H1 (cell line): ENCODE measurements around the gene ACOT12. TPM values are rescaled to one million over a fixed set of nuclear protein-coding genes. Genes with fewer than 3 reads are reported as not detected.

Source experiments
- RNF2 ChIP-seq: fragments of 200-900, 300-1000 bp; sonication (generic); IDR thresholded peaks from 2 replicates; pipeline ENCODE4 v1.7.1; 2016; ENCODE audit warnings: borderline replicate concordance, low read depth, mild to moderate bottlenecking, antibody characterized with exemption, low read length; ENCODE audit not compliant: poor library complexity, severe bottlenecking; ENCODE audit errors: missing control alignments
- TAF7 ChIP-seq: optimal IDR thresholded peaks from 2 replicates; pipeline ENCODE3; 2011; ENCODE audit warnings: low read depth, mild to moderate bottlenecking, inconsistent platforms, low read length, moderate library complexity, borderline replicate concordance
- polyA plus RNA-seq, 7 experiments: library from polyadenylated mRNA; depleted of rRNA in 3 of 7; stranded (reverse) in 5 of 7; unstranded in 2 of 7; fragments of >200 nt in 5 of 7; fragments of 200-250 nt in 2 of 7; gene quantifications; 1 replicate in 5 of 7; 2 replicates in 1 of 7; 4 replicates in 1 of 7; pipeline versions ENCODE4 v1.2.1 to v1.2.3, GENCODE V29; 2011 to 2013; ENCODE audit warnings: missing spikeins in 2 of 7, mixed read lengths in 2 of 7
- total RNA-seq: library from RNA; stranded (reverse); fragmentation: NEBNext Ultra II Directional; extraction: Animal tissue kit (Norgen Biotek cat#: 25700); gene quantifications from 2 replicates; pipeline ENCODE4 v1.2.1, GENCODE V29; 2021

ACOT12 gene
- total and polyA plus RNA-seq, 2 of the 8 experiments (the other 6 are each of a cell fraction or from before 2014, with no cell fraction given), result 0.29 TPM; not detected in 1

DNA sequence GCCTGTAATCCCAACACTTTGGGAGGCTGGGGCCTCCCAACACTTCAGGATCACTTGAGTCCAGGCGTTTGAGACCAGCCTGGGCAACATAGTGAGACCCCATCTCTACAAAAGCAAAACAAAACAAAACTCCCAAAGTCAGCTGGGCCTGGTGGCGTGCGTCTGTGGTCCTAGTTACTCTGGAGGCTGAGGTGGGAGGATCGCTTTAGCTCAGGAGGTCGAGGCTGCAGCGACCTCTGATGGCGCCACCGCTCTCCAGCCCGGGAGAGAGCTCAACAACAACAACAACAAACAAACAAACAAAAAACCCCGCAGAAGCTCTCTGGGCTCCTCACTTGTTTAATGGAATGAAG lies 528 bp downstream of the ACOT12 start (continued):
- TF ChIP-seq RNF2, result no peak
- TF ChIP-seq TAF7, result no peak
